Hippocampal formation (tissue), 2 donors: ENCODE data around the gene LEPR.
"Not testable (repeated sequence)": the region's sequence is repeated elsewhere in the genome, so short reads cannot be mapped to it uniquely, and the experiment has no call there.

Experiments used
- DNase-seq, 2 donors: peaks; one replicate each; lab custom pipeline; 2025; lab: John Stamatoyannopoulos, UW

Gene LEPR

DNA sequence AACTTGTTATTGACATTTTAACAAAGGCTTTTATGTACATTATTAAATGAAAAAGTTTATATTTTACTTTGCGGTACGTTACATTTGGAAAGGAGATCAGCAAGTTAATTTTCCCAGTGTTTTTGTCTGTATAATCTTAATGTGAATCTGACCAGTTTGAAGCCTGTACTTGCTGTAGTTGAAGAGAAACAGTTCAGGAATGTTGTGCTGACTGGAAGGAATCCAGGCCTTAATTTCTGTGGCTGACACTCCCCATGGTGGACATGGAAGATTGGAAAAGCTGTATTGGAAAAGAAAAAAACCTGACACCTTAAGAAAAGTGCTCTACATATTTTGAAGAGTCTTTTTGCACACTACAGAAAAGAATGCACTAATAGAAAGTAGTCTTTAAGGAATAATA is 15.5 kb downstream of the LEPR start:
- DNase-seq = no peak

DNA sequence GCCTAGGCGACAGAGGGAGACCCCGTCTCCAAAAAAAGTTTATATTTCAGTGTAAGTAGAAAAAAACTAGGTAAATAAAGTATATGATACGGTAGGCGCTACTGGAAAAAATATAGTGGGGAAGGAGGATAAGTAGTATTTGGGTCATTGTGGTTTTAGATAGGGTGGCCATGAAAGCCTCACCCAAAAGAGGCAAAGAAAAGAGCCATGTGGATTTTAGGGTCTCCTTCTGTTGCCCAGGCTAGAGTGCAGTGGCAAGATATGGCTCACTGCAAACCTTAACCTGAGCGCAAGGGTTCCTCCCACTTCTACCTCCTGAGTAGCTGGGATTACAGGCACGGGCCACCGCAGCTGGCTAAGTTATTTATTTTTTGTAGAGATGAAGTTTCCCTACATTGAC is 17.1 kb downstream of the LEPR start:
- no peak for DNase-seq

DNA sequence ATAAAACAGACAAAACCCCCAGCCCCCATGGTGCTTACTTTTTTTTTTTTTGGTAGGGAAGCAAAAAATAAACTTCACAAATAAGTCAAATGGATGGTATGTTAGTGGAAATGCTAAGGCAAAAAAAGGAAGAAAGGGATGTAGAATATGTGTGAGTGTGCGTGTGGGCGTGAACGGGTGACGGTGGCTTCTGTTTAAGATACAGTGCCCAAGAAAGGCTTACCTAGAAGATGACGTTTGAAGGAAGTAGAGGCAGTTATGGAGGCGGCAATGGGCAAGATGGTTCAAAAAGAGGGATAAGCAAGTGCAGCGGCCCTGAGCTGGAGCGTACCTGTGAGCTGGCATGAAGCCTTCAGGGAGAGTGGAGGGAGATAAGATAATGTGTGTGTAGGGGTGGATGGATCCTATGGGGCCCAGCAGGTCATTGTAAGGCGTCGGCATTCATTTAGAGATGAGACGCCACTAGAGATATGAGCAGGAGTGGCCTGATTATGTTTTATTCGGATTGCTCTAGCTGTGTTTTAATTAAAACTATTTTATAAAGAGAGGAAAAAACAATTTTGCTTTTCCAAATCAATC is 19.9 kb downstream of the LEPR start:
- no peak for DNase-seq

GRCh38 chr1:65440915-65441314 is 20.4 kb downstream of the LEPR start:
- peak in 1 of 2 donors; percentile 36 for DNase-seq

DNA sequence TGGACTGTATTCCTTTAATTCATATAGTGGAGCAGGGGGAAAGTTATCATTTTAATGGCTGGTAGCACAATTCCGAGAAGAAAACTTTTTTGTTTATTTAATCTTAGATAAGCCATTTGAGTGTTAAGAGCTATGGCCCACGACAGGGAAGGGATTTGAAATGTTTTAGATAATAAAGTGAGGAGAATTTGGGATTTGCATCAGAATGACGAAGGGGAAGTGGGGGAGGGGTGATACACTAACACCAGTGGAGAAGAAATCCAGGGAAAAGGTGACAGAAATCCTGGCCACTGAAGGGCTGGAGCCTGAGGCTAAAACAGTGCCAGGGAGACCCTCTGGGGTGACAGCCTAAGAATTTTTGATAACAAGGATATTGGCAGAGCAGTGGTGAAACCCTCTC is 21.0 kb downstream of the LEPR start:
- DNase-seq = no peak

- DNase-seq = no peak
These were observed 22.0 kb downstream of the LEPR start for GRCh38 chr1:65442442-65442841.

DNA sequence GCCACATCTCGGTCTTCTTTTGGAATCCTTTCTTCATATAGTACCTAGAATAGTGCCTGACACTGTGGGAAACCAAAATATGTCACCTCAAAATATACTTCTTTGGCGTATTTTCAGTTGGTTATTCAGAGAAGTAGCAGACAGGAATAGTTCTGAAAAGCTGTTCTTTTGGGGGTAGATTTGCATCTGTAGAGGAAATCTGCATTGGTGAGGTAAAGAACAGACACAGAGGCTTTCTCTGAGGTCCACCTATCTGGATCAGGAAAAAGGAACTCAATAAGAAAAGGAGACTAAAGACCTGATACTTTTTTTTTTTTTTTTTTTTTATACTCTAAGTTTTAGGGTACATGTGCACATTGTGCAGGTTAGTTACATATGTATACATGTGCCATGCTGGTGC is 23.2 kb downstream of the LEPR start:
- no peak for DNase-seq

- no peak for DNase-seq
These were observed 23.7 kb downstream of the LEPR start for GRCh38 chr1:65444128-65444640.

- DNase-seq = no peak
These were observed 25.4 kb downstream of the LEPR start for GRCh38 chr1:65445837-65446236.

DNA sequence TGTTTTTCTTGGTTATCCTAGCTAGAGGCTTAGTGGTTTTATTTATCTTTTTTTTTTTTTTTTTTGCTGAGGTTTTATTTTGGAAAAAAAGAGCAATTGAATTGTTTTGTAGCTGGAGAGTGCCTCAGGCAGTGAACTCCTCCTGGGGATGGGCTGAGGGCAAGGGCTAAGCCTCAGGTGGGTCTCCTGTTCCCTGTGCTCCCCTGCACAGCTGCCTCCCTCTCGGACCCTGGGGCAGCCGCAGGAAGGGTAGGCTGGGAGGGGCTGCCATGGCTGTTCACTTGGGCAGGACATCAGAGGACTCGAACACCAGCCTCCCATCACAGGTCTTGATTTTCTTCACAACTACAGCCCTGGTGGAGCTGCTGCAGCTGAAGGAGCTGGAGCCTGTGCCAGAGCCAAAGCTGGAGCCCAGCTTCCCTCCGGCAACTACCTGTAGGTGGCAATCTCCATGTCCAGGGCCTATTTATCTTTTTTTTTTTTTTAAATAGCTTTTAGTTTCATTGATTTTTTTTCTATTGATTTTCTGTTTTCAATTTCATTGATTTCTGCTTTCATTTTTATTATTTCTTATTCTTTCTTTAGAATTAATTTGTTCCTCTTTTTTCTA is 28.9 kb downstream of the LEPR start:
- DNase-seq = no peak

GRCh38 chr1:65455678-65456077 is 35.2 kb downstream of the LEPR start:
- not testable (repeated sequence) for DNase-seq

GRCh38 chr1:65456481-65456880 is 36.0 kb downstream of the LEPR start:
- DNase-seq = no peak

DNA sequence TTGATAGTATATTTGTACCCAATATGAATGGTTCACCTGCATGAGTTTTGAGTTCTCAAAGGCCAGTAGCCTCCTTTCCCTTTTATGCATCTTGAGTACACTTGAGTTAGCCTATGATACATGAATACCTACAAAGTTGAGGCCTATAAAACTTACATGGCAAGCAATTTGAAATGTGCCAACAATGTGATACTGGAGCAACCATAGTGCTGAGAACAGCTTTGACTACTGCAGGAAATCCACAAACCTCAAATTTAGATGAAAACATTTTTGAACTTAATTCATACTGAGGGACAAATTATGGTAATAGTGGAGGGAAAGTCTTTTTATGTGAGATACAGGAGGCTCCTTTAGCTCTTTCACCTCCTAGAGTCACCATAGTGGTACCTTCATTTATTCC is 37.4 kb downstream of the LEPR start:
- no peak for DNase-seq

DNA sequence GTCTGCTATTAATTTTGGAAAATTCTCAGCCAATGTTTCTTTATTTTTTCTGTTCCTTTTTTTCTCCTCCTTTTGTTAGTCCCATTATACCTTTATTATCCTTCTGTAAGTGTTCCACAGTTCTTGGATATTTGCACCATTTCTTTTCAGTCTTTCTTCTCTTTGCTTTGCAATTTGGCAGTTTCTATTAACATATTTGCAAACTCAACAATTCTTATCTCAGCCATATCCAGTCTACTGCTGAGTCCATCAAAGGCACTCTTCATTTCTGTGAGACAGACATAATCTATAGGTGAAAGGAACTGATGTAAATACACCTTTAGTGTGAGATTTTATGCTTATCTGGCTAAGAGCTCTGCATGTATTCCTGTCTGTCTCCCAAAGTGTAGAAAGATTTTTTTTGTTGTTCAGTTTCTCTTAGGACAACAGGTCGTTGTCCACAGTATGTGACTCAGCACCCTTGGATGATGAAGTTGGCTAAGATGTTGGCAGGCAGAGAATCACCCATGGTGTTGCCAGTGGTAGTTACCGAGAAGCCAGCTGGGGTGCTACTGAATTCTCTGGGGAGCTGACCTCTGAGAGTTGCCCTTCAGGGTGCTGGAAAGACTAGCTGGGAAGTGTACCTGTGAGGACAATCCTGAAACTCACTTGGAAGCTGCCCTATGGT is 38.4 kb downstream of the LEPR start:
- DNase-seq = no peak

DNA sequence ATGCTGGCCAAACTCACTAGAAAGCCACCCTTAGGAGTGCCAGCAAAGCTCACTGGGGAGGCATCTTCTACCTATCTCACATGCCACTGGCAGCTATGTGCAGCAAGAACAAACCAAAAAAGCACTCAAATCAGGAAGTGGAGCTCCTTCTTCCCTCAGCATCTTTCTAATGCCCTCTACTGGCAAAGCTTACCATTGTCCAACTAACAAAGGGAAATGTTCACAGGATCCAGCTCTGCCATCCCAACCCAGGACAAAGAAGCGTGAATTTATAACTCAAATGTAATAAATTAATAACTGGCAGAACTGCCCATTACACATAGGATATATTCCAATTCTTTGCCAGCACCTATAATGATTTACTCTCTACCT is 38.9 kb downstream of the LEPR start:
- DNase-seq = peak in 1 of 2 donors; percentile 45

DNA sequence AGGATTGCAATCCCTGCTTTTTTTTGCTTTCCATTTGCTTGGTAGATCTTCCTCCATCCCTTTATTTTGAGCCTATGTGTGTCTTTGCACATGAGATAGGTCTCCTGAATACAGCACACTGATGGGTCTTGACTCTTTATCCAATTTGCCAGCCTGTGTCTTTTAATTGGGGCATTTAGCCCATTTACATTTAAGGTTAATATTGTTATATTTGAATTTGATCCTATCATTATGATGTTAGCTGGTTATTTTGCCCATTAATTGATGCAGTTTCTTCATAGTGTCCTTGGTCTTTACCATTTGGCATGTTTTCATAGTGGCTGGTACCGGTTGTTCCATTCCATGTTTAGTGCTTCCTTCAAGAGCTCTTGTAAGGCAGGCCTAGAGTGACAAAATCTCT is 45.4 kb downstream of the LEPR start:
- DNase-seq = not testable (repeated sequence)

- DNase-seq = no peak
These were observed 47.1 kb downstream of the LEPR start for GRCh38 chr1:65467536-65467935.

GRCh38 chr1:65469126-65469888 is 48.8 kb downstream of the LEPR start:
- DNase-seq = no peak

GRCh38 chr1:65469889-65470340 is 49.4 kb downstream of the LEPR start:
- DNase-seq = no peak
